Measurements from ENCODE around the gene C10orf105.

DNA sequence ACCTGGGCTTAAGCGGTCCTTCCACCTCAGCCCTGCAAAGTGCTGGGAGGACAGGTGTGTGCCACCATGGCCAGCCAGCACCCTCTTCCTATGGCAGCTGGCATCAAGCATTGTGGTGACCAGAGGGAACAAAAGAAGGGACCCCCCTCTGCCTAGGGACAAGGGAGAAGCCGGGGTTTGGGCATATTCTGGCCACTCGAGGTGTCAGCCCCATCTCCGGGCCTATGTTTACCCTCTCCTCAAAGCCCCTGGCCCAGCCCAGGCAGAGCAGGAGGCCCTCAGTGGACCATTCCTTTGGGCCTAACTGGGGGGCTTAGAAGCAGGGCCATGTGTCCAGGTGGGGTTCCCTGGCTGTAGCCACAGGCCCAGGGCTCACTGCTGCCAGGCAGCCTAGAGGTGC, 29.8 kb upstream of the C10orf105 start:
- TF ChIP-seq ZFY (CRISPR knock-in tag; IDR thresholded peaks at IDR 0.05) (no peak), SUZ12 (IDR thresholded peaks at IDR 0.05; ENCODE audit: low read depth, low read length) (no peak), NBN (conservative IDR thresholded peaks at IDR 0.05) (no peak), ZMYM3 (CRISPR knock-in tag; IDR thresholded peaks at IDR 0.05) (no peak), PHF8 (CRISPR knock-in tag; IDR thresholded peaks at IDR 0.05) (no peak), MAFG (CRISPR knock-in tag; IDR thresholded peaks at IDR 0.05) (no peak), POLR2AphosphoS5 (IDR thresholded peaks at IDR 0.05; ENCODE audit: low read depth, low read length) (no peak), ZNF24 (IDR thresholded peaks at IDR 0.05) (no peak)
- TF ChIP-seq, protein P1, sequence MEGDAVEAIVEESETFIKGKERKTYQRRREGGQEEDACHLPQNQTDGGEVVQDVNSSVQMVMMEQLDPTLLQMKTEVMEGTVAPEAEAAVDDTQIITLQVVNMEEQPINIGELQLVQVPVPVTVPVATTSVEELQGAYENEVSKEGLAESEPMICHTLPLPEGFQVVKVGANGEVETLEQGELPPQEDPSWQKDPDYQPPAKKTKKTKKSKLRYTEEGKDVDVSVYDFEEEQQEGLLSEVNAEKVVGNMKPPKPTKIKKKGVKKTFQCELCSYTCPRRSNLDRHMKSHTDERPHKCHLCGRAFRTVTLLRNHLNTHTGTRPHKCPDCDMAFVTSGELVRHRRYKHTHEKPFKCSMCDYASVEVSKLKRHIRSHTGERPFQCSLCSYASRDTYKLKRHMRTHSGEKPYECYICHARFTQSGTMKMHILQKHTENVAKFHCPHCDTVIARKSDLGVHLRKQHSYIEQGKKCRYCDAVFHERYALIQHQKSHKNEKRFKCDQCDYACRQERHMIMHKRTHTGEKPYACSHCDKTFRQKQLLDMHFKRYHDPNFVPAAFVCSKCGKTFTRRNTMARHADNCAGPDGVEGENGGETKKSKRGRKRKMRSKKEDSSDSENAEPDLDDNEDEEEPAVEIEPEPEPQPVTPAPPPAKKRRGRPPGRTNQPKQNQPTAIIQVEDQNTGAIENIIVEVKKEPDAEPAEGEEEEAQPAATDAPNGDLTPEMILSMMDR (CRISPR knock-in tag; IDR thresholded peaks at IDR 0.05): no peak
